Endothelial cell of umbilical vein (primary cell): ENCODE results near the gene ZNF516. TPM values are rescaled to one million over a fixed set of nuclear protein-coding genes. Genes with fewer than 3 reads are reported as not detected.

Experiments used
- BruUV-seq: library from RNA; stranded (reverse); fragments of 400-500 nt; replicated peaks from 2 replicates; lab custom pipeline; 2021; lab: Mats Ljungman, UMichigan
- CTCF ChIA-PET: fragments of 300-600, 350-600 bp; sonication (Branson Sonifier 250); formaldehyde crosslinking; loops from one replicate; lab custom pipeline; 2021; ENCODE audit warnings: antibody characterized with exemption, inconsistent platforms; lab: Charles Lee
- POLR2A ChIA-PET: fragments of 300-600, 350-600 bp; sonication (Branson Sonifier 250); formaldehyde crosslinking; loops from one replicate; lab custom pipeline; 2021; ENCODE audit warnings: antibody characterized with exemption, inconsistent platforms; lab: Charles Lee
- DNase-seq: peaks from one replicate; pipeline ENCODE4 v3.0.0-alpha.2; 2011; ENCODE audit warnings: low read depth, low spot score
- FAIRE-seq: peaks from 2 replicates; lab custom pipeline; 2011; peaks lifted over from hg19 to GRCh38; lab: Jason Lieb, UNC
- H2AFZ ChIP-seq: 2 replicates; pipeline ENCODE4 v1.6.0; 2012; ENCODE audit warnings: low read depth, low read length, control low read depth, inconsistent platforms
- H3K27ac ChIP-seq: 2 replicates; pipeline ENCODE4 v1.5.1; 2011; ENCODE audit warnings: low read depth, mild to moderate bottlenecking, control low read depth, low read length, moderate library complexity; ENCODE audit not compliant: insufficient read depth
- H3K27me3 ChIP-seq, 2 experiments: 2 replicates each; pipeline versions ENCODE4 v1.6.0 to v1.6.1; 2011; ENCODE audit warnings: low read length in 2 of 2, mixed read lengths in 1 of 2; ENCODE audit not compliant: control insufficient read depth in 2 of 2, insufficient read depth in 2 of 2
- H3K36me3 ChIP-seq, 2 experiments: 2 replicates in 1 of 2; 3 replicates in 1 of 2; pipeline ENCODE4 v1.5.1; 2011; ENCODE audit warnings: low read length in 2 of 2, mild to moderate bottlenecking in 1 of 2, moderate library complexity in 1 of 2; ENCODE audit not compliant: control insufficient read depth in 2 of 2, insufficient read depth in 2 of 2; ENCODE audit errors: extremely low read depth in 1 of 2
- H3K4me1 ChIP-seq: 3 replicates; pipeline ENCODE4 v1.5.1; 2011; ENCODE audit warnings: mild to moderate bottlenecking, low read length; ENCODE audit not compliant: control insufficient read depth, insufficient read depth; ENCODE audit errors: extremely low read depth
- H3K4me2 ChIP-seq: 2 replicates; pipeline ENCODE4 v1.6.1; 2011; ENCODE audit warnings: low read length, control low read depth, mixed read lengths; ENCODE audit not compliant: insufficient read depth
- H3K4me3 ChIP-seq, 3 experiments: fragments of 200-600 bp in 1 of 3; sonication (generic), shearing (Covaris generic) in 1 of 3; replicated peaks in 1 of 3; 2 replicates each; pipeline ENCODE4 v1.5.1; 2011 to 2016; ENCODE audit warnings: control low read depth in 3 of 3, low read length in 3 of 3, mild to moderate bottlenecking in 2 of 3, inconsistent platforms in 1 of 3, low read depth in 1 of 3, moderate library complexity in 1 of 3; ENCODE audit not compliant: insufficient read depth in 1 of 3
- H3K79me2 ChIP-seq: 2 replicates; pipeline ENCODE4 v1.6.0; 2012; ENCODE audit warnings: low read length, inconsistent platforms; ENCODE audit not compliant: control insufficient read depth, insufficient read depth
- H3K9ac ChIP-seq: replicated peaks from 2 replicates; pipeline ENCODE3; 2011; ENCODE audit warnings: low read length, control low read depth; ENCODE audit not compliant: insufficient read depth; ENCODE audit errors: extremely low read depth
- H3K9me1 ChIP-seq: replicated peaks from 3 replicates; pipeline ENCODE4 v1.6.0; 2011; ENCODE audit warnings: mild to moderate bottlenecking, low read length; ENCODE audit not compliant: control insufficient read depth, insufficient read depth; ENCODE audit errors: extremely low read depth
- H3K9me3 ChIP-seq: replicated peaks from 2 replicates; pipeline ENCODE4 v1.5.1; 2012; ENCODE audit warnings: low read length, inconsistent platforms; ENCODE audit not compliant: control insufficient read depth, insufficient read depth
- H4K20me1 ChIP-seq: replicated peaks from 2 replicates; pipeline ENCODE3; 2011; ENCODE audit warnings: mild to moderate bottlenecking, low read length; ENCODE audit not compliant: control insufficient read depth, insufficient read depth; ENCODE audit errors: extremely low read depth
- EZH2 ChIP-seq: IDR thresholded peaks from 2 replicates; pipeline ENCODE4 v1.6.1; 2012; ENCODE audit warnings: borderline replicate concordance, low read depth, mild to moderate bottlenecking, moderate library complexity, low read length, inconsistent platforms; ENCODE audit not compliant: severe bottlenecking
- JUN ChIP-seq: IDR thresholded peaks from 2 replicates; pipeline ENCODE4 v1.6.1; 2011; ENCODE audit warnings: borderline replicate concordance, low read depth; ENCODE audit not compliant: insufficient read length, insufficient read depth
- POLR2A ChIP-seq: IDR thresholded peaks from 2 replicates; pipeline ENCODE4 v1.6.1; 2012; ENCODE audit warnings: low read depth, mild to moderate bottlenecking, control low read depth, low read length
- POLR2AphosphoS5 ChIP-seq: IDR thresholded peaks from 2 replicates; pipeline ENCODE4 v1.6.1; 2012; ENCODE audit warnings: low read depth, mild to moderate bottlenecking, control low read depth, low read length, moderate library complexity; ENCODE audit not compliant: insufficient read depth
- dilution Hi-C: fragments of 300-500 bp; cut with MboI; formaldehyde crosslinking; loops from one replicate; pipeline ENCODE4 v1.15.0; 2019; ENCODE audit warnings: low sequenced_read_pairs; ENCODE audit not compliant: extremely low pct_ligation_motif_present
- intact Hi-C: fragments of 100-400 bp; cut with micrococcal nuclease; formaldehyde crosslinking; loops from one replicate; pipeline ENCODE4 v1.10.0; 2022
- polyA plus RNA-seq, 4 experiments: library from polyadenylated mRNA; depleted of rRNA in 3 of 4; stranded (reverse) in 3 of 4; unstranded in 1 of 4; fragments of >200 nt; gene quantifications; 2 replicates each; pipeline versions ENCODE4 v1.2.1 to v1.2.3, GENCODE V29; 2011 to 2012; ENCODE audit warnings: missing spikeins in 1 of 4
- total RNA-seq: library from RNA; stranded (reverse); gene quantifications from 2 replicates; pipeline ENCODE4 v1.2.3, GENCODE V29; 2021
- TF ChIP-seq, protein P1 (sequence below), 2 donors: IDR thresholded peaks; 1 replicate in 1 of 2; 2 replicates in 1 of 2; pipeline ENCODE4 v1.5.1; 2011; ENCODE audit warnings: low read length in 2 of 2, mild to moderate bottlenecking in 2 of 2, moderate library complexity in 2 of 2, control low read depth in 1 of 2, inconsistent platforms in 1 of 2, low read depth in 1 of 2; ENCODE audit not compliant: insufficient read depth in 1 of 2; ENCODE audit errors: extremely low read depth in 1 of 2
- TF ChIP-seq, protein P2 (sequence below): IDR thresholded peaks from 2 replicates; pipeline ENCODE4 v1.6.1; 2011; ENCODE audit not compliant: insufficient read depth, insufficient read length

ZNF516 gene
- total and polyA plus RNA-seq, 2 donors (not counting 3 experiments of a cell fraction or from before 2014, with no cell fraction given) = 3.6 to 19.1 TPM

DNA sequence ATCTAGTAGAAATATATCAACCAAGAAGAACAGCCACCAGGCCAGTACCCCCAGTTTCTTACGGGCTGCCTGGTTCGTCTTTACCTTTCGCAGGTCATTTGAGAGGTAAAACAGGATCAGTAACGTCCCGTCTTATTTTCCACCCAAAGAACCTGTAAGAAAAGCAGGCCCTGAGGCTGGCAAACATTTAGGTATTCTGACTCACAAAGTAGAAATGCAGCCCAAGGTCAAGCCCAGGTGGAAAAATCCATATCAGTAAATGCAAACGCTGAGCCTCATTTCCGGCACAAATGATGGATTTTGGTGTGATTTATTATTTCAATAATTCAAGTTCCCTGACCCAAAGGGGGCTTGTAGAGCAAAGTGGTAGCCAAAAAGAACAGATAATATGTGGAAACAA lies 171.2 kb downstream of the ZNF516 start:
- Histone ChIP-seq H2AFZ (no peak overlapping the region), H3K4me2 (no peak overlapping the region), H3K79me2 (no peaks in the 10 kb centered on the region), H4K20me1 (no peaks in the 10 kb centered on the region), H3K4me3 (no peak overlapping the region), H3K9me3 (no peaks in the 10 kb centered on the region), H3K9ac (no peak overlapping the region), H3K36me3 (no peaks in the 10 kb centered on the region), H3K4me1 (no peaks in the 10 kb centered on the region), H3K9me1 (no peaks in the 10 kb centered on the region), H3K27ac (no peak overlapping the region), H3K27me3 (no peaks in the 10 kb centered on the region)
- TF ChIP-seq EZH2 (no peak), JUN (no peak)
- TF ChIP-seq, protein P1, sequence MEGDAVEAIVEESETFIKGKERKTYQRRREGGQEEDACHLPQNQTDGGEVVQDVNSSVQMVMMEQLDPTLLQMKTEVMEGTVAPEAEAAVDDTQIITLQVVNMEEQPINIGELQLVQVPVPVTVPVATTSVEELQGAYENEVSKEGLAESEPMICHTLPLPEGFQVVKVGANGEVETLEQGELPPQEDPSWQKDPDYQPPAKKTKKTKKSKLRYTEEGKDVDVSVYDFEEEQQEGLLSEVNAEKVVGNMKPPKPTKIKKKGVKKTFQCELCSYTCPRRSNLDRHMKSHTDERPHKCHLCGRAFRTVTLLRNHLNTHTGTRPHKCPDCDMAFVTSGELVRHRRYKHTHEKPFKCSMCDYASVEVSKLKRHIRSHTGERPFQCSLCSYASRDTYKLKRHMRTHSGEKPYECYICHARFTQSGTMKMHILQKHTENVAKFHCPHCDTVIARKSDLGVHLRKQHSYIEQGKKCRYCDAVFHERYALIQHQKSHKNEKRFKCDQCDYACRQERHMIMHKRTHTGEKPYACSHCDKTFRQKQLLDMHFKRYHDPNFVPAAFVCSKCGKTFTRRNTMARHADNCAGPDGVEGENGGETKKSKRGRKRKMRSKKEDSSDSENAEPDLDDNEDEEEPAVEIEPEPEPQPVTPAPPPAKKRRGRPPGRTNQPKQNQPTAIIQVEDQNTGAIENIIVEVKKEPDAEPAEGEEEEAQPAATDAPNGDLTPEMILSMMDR (IDR thresholded peaks at IDR 0.05; ENCODE audit: extremely low read depth in 1 of 2, insufficient read depth in 1 of 2, low read depth in 1 of 2, low read length in 2 of 2) = no peak
- BruUV-seq = no TSS peak
- DNase-seq (no peak), FAIRE-seq (no peak)
- intact Hi-C loops = no loop called here
- POLR2A ChIA-PET = no interaction called here
- dilution Hi-C loops = no loop called here
- CTCF ChIA-PET = no interaction called here

DNA sequence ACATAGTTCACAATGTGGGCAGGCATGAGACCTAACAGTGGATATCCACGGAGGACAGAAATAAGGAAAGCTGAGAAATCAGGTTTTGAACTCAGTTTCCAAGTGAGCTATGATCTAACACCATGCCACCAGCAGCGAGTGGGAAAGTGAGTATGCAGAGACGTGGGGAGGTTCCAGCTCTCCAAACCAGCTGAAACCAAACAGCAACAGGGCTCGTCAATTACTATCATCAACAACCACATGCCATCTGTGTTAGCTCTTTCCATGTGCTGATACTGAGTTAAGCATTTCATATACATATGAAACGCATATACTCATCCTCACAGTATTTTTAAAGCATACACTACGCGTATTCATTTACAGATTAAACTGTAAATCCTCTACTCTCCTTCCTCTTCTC lies 172.4 kb downstream of the ZNF516 start:
- H3K4me2 ChIP-seq = no peak overlapping the region
- no peaks in the 10 kb centered on the region for H3K9me1 ChIP-seq
- no peaks in the 10 kb centered on the region for H3K79me2 ChIP-seq
- ChIA-PET CTCF (no interaction called here), POLR2A (no interaction called here)
- DNase-seq (no peak), FAIRE-seq (no peak)
- H3K4me3 ChIP-seq = no peak overlapping the region
- no peaks in the 10 kb centered on the region for H4K20me1 ChIP-seq
- H3K9me3 ChIP-seq = no peaks in the 10 kb centered on the region
- dilution Hi-C loops (no loop called here), intact Hi-C loops (no loop called here)
- BruUV-seq = no TSS peak
- H3K4me1 ChIP-seq = no peaks in the 10 kb centered on the region
- TF ChIP-seq, protein P2, sequence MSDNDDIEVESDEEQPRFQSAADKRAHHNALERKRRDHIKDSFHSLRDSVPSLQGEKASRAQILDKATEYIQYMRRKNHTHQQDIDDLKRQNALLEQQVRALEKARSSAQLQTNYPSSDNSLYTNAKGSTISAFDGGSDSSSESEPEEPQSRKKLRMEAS = no peak
- TF ChIP-seq POLR2AphosphoS5 (no peak), EZH2 (no peak), POLR2A (no peak), JUN (no peak)
- TF ChIP-seq, protein P1 (IDR thresholded peaks at IDR 0.05; ENCODE audit: extremely low read depth in 1 of 2, insufficient read depth in 1 of 2, low read depth in 1 of 2, low read length in 2 of 2) = no peak
- H3K27ac ChIP-seq = no peak overlapping the region
- H3K9ac ChIP-seq = no peak overlapping the region
- H2AFZ ChIP-seq = no peak overlapping the region
- H3K27me3 ChIP-seq = no peaks in the 10 kb centered on the region
- H3K36me3 ChIP-seq = no peaks in the 10 kb centered on the region
